ENCODE results near the gene MECP2. TPM values are rescaled to one million over a fixed set of nuclear protein-coding genes. Genes with fewer than 3 reads are reported as not detected.

The MECP2 gene
- polyA plus RNA-seq, 1 experiment, result 11.9 TPM

GRCh38 chrX:154048398-154048797, 49.1 kb downstream of the MECP2 start:
- Histone ChIP-seq H3K27me3 (ENCODE audit: control insufficient read depth, insufficient read depth, low read length) (no peaks in the 10 kb centered on the region), H3K4me3 (ENCODE audit: low read depth, low read length) (no peak overlapping the region), H3K36me3 (ENCODE audit: control insufficient read depth, insufficient read depth, low read length) (no peaks in the 10 kb centered on the region; the same call in 1 of the 2 replicates)
- no peak for DNase-seq (ENCODE audit: low read depth)
- no peak for TF ChIP-seq CTCF (IDR thresholded peaks at IDR 0.05; ENCODE audit: insufficient read depth, low read depth, low read length)
- POLR2A ChIA-PET, result interaction anchor here (0.6 to 0.8 kb wide), 2 partner anchors 28 to 157 kb away, joined by 3 to 4 read pairs; no protein-coding TSS in a partner anchor
- CTCF ChIA-PET, result interaction anchor here (1.4 kb wide), 1 partner anchor 49 kb away, joined by 4 read pairs; the partner anchor contains the start of gene MECP2

- H3K36me3 ChIP-seq (ENCODE audit: control insufficient read depth, insufficient read depth, low read length), result no peaks in the 10 kb centered on the region; the same call in 1 of the 2 replicates
- no peaks in the 10 kb centered on the region for H3K27me3 ChIP-seq (ENCODE audit: control insufficient read depth, insufficient read depth, low read length)
- ChIA-PET CTCF (interaction anchor here (0.9 to 2.1 kb wide), 4 partner anchors 21 to 78 kb away, joined by 3 to 13 read pairs (median 4); partner anchors contain the start of gene IRAK1), POLR2A (no interaction called here)
- no peak for DNase-seq (ENCODE audit: low read depth)
- H3K4me3 ChIP-seq (ENCODE audit: low read depth, low read length), result no peak overlapping the region
- no peak for TF ChIP-seq CTCF (IDR thresholded peaks at IDR 0.05; ENCODE audit: insufficient read depth, low read depth, low read length)
Observed at GRCh38 chrX:154046940-154047610, 50.4 kb downstream of the MECP2 start.

- peak; percentile 74 for DNase-seq (ENCODE audit: low read depth)
- no peaks in the 10 kb centered on the region for H3K27me3 ChIP-seq (ENCODE audit: control insufficient read depth, insufficient read depth, low read length)
- no peaks in the 10 kb centered on the region; the same call in 1 of the 2 replicates for H3K36me3 ChIP-seq (ENCODE audit: control insufficient read depth, insufficient read depth, low read length)
- TF ChIP-seq CTCF (IDR thresholded peaks at IDR 0.05; ENCODE audit: insufficient read depth, low read depth, low read length), result peak; percentile 36
- no peak overlapping the region for H3K4me3 ChIP-seq (ENCODE audit: low read depth, low read length)
- POLR2A ChIA-PET, result no interaction called here
- CTCF ChIA-PET, result interaction anchor here (0.9 to 2.1 kb wide), 4 partner anchors 20 to 77 kb away, joined by 3 to 13 read pairs (median 4); partner anchors contain the start of gene IRAK1
Observed at GRCh38 chrX:154046031-154046781, 51.3 kb downstream of the MECP2 start.

GRCh38 chrX:154044091-154044490, 53.4 kb downstream of the MECP2 start:
- DNase-seq (ENCODE audit: low read depth), result no peak
- Histone ChIP-seq H3K36me3 (ENCODE audit: control insufficient read depth, insufficient read depth, low read length) (no peaks in the 10 kb centered on the region; the same call in 1 of the 2 replicates), H3K27me3 (ENCODE audit: control insufficient read depth, insufficient read depth, low read length) (no peaks in the 10 kb centered on the region), H3K4me3 (ENCODE audit: low read depth, low read length) (no peak overlapping the region)
- CTCF ChIA-PET, result interaction anchor here (1.6 kb wide), 1 partner anchor 31 kb away, joined by 5 read pairs; no protein-coding TSS in a partner anchor
- no peak for TF ChIP-seq CTCF (IDR thresholded peaks at IDR 0.05; ENCODE audit: insufficient read depth, low read depth, low read length)
- POLR2A ChIA-PET, result no interaction called here

Measured in BJ (cell line).